Liver (tissue), 9 donors: Measurements from ENCODE around the gene JAML. TPM values are rescaled to one million over a fixed set of nuclear protein-coding genes. Genes with fewer than 3 reads are reported as not detected.

Experiments
- DNase-seq: peaks from one replicate; pipeline ENCODE4 v3.0.0-alpha.2; 2017; ENCODE audit warnings: low spot score
- H3K27ac ChIP-seq, 2 donors: one replicate each; pipeline ENCODE4 v1.7.0; 2013; ENCODE audit warnings: inconsistent platforms in 2 of 2, low read length in 2 of 2, control low read depth in 1 of 2, low read depth in 1 of 2, mild to moderate bottlenecking in 1 of 2
- H3K27me3 ChIP-seq, 4 donors: one replicate each; pipeline versions ENCODE4 v1.6.1 to v1.7.0; 2013; ENCODE audit warnings: low read length in 3 of 4, inconsistent platforms in 1 of 4, mild to moderate bottlenecking in 1 of 4, moderate library complexity in 1 of 4; ENCODE audit not compliant: control insufficient read depth in 4 of 4, insufficient read depth in 4 of 4
- H3K36me3 ChIP-seq, 4 donors: one replicate each; pipeline versions ENCODE4 v1.6.1 to v1.7.0; 2013; ENCODE audit warnings: low read length in 3 of 4, mild to moderate bottlenecking in 3 of 4, low read depth in 1 of 4, moderate library complexity in 1 of 4; ENCODE audit not compliant: control insufficient read depth in 4 of 4, insufficient read depth in 3 of 4
- H3K4me1 ChIP-seq, 4 donors: one replicate each; pipeline versions ENCODE4 v1.6.1 to v1.7.0; 2013; ENCODE audit warnings: low read length in 3 of 4, mild to moderate bottlenecking in 3 of 4, moderate library complexity in 1 of 4; ENCODE audit not compliant: control insufficient read depth in 4 of 4, insufficient read depth in 4 of 4
- H3K4me3 ChIP-seq, 3 donors: one replicate each; pipeline versions ENCODE4 v1.6.1 to v1.7.0; 2013; ENCODE audit warnings: low read length in 3 of 3, control low read depth in 1 of 3, low read depth in 1 of 3, mild to moderate bottlenecking in 1 of 3
- H3K9ac ChIP-seq, 2 donors: one replicate each; pipeline ENCODE4 v1.7.0; 2013; ENCODE audit warnings: low read length in 2 of 2, mild to moderate bottlenecking in 2 of 2, moderate library complexity in 2 of 2, control low read depth in 1 of 2, low read depth in 1 of 2
- H3K9me3 ChIP-seq, 4 donors: one replicate each; pipeline versions ENCODE4 v1.6.1 to v1.7.0; 2013; ENCODE audit warnings: low read length in 3 of 4; ENCODE audit not compliant: control insufficient read depth in 4 of 4
- EGR1 ChIP-seq, 2 donors: IDR thresholded peaks; 2 replicates each; pipeline ENCODE4 v1.6.1; 2016 to 2018; ENCODE audit warnings: antibody characterized with exemption in 2 of 2, low read depth in 2 of 2
- FOXA1 ChIP-seq: IDR thresholded peaks from 2 replicates; pipeline ENCODE4 v1.6.1; 2016; ENCODE audit warnings: antibody characterized with exemption
- FOXA2 ChIP-seq: IDR thresholded peaks from 2 replicates; pipeline ENCODE4 v1.6.1; 2016; ENCODE audit warnings: antibody characterized with exemption
- GABPA ChIP-seq, 2 donors: IDR thresholded peaks in 1 of 2; conservative IDR thresholded peaks in 1 of 2; 2 replicates each; pipeline ENCODE4 v1.6.1; 2016; ENCODE audit warnings: antibody characterized with exemption in 2 of 2, mild to moderate bottlenecking in 1 of 2, moderate library complexity in 1 of 2
- HNF4A ChIP-seq, 2 donors: conservative IDR thresholded peaks; 2 replicates each; pipeline ENCODE4 v1.6.1; 2016; ENCODE audit warnings: antibody characterized with exemption in 2 of 2, mild to moderate bottlenecking in 2 of 2
- HNF4G ChIP-seq: IDR thresholded peaks from 2 replicates; pipeline ENCODE4 v1.6.1; 2016; ENCODE audit warnings: antibody characterized with exemption
- JUND ChIP-seq, 2 donors: IDR thresholded peaks; 2 replicates each; pipeline ENCODE4 v1.6.1; 2016; ENCODE audit warnings: antibody characterized with exemption in 2 of 2
- NR2F2 ChIP-seq: IDR thresholded peaks from 2 replicates; pipeline ENCODE4 v1.6.1; 2016; ENCODE audit warnings: antibody characterized with exemption
- RAD21 ChIP-seq, 2 donors: IDR thresholded peaks; 2 replicates each; pipeline ENCODE4 v1.6.1; 2016; ENCODE audit warnings: antibody characterized with exemption in 2 of 2, mild to moderate bottlenecking in 2 of 2
- RXRA ChIP-seq, 2 donors: IDR thresholded peaks; 2 replicates each; pipeline ENCODE4 v1.6.1; 2017 to 2018; ENCODE audit warnings: antibody characterized with exemption in 2 of 2, mild to moderate bottlenecking in 1 of 2
- SP1 ChIP-seq: IDR thresholded peaks from 2 replicates; pipeline ENCODE4 v1.6.1; 2018; ENCODE audit warnings: antibody characterized with exemption, mild to moderate bottlenecking
- TAF1 ChIP-seq: conservative IDR thresholded peaks from 2 replicates; pipeline ENCODE4 v1.6.1; 2016; ENCODE audit warnings: antibody characterized with exemption, mild to moderate bottlenecking
- WGBS: extraction: QIAGEN DNeasy Blood & Tissue Kit; methylation state at CpG from one replicate; pipeline ENCODE4 v1.1.7; 2013; 5-methylcytosine and 5-hydroxymethylcytosine counted together
- polyA plus RNA-seq, 2 donors: library from polyadenylated mRNA; stranded (reverse) in 1 of 2; unstranded in 1 of 2; fragments of 200-250 nt in 1 of 2; fragments of >200 nt in 1 of 2; fragmentation: Nextera tagmentation in 1 of 2; extraction: Ambion mirVana in 1 of 2; gene quantifications; one replicate each; pipeline versions ENCODE4 v1.2.1 to v1.2.3, GENCODE V29; 2013 to 2015
- total RNA-seq, 2 donors: library from RNA; depleted of rRNA; stranded (reverse); fragments of >200 nt; gene quantifications; one replicate each; pipeline ENCODE4 v1.2.3, GENCODE V29; 2014
- TF ChIP-seq, protein P1 (sequence below): IDR thresholded peaks from 2 replicates; pipeline ENCODE4 v1.6.1; 2016; ENCODE audit warnings: antibody characterized with exemption
- TF ChIP-seq, protein P2 (sequence below): IDR thresholded peaks from 2 replicates; pipeline ENCODE4 v1.6.1; 2016; ENCODE audit warnings: antibody characterized with exemption, mild to moderate bottlenecking
- TF ChIP-seq, protein P3 (sequence below): fragments of 150-350 bp; IDR thresholded peaks from 2 replicates; pipeline ENCODE4 v1.5.1; 2017; ENCODE audit warnings: improper control_type of control experiment, low read depth, low read length; ENCODE audit not compliant: missing input control
- TF ChIP-seq, protein P4 (sequence below): IDR thresholded peaks from 2 replicates; pipeline ENCODE4 v1.6.1; 2016; ENCODE audit warnings: antibody characterized with exemption
- TF ChIP-seq, protein P5 (sequence below): IDR thresholded peaks from 2 replicates; pipeline ENCODE4 v1.6.1; 2016; ENCODE audit warnings: antibody characterized with exemption
- donor health status: healthy.
- donor health status: healthy.
- donor health status: healthy.
- donor health status: healthy.
- donor health status: healthy.

Gene JAML
- total and polyA plus RNA-seq, 4 donors: 2.2 to 13.5 (median 6.5) TPM

DNA sequence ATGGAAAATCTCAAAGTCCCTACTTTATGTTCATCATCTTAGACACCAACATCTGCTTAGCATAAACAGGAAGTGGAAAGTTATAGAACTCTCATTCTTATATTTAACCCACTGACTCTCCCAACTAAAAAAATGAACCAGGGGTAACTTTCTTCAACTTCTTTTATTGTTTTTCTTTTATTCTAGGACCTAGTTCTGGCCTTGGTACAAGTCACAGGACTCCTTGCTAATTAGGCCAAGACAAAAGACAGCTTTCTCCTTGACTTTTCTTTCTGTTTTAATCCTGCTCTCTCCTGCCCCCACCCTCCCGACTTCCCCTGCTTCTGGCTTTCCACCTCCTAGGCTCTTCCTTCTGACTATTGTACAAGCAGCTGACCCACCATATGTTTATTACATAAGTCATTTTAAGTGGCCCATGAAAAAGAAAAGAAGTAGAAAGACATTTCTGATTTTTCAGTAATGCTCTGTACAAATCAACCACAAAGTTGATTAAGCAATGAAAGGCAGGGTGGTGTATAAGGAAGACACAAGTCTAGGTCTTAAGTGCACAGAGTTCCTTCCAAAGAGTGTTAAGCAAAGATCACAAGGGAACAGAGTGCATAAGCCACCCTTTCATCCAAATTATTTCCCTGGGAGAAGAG is 18.3 kb downstream of the JAML start (continued):
- TF ChIP-seq, protein P1, sequence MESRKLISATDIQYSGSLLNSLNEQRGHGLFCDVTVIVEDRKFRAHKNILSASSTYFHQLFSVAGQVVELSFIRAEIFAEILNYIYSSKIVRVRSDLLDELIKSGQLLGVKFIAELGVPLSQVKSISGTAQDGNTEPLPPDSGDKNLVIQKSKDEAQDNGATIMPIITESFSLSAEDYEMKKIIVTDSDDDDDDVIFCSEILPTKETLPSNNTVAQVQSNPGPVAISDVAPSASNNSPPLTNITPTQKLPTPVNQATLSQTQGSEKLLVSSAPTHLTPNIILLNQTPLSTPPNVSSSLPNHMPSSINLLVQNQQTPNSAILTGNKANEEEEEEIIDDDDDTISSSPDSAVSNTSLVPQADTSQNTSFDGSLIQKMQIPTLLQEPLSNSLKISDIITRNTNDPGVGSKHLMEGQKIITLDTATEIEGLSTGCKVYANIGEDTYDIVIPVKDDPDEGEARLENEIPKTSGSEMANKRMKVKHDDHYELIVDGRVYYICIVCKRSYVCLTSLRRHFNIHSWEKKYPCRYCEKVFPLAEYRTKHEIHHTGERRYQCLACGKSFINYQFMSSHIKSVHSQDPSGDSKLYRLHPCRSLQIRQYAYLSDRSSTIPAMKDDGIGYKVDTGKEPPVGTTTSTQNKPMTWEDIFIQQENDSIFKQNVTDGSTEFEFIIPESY: no peak

DNA sequence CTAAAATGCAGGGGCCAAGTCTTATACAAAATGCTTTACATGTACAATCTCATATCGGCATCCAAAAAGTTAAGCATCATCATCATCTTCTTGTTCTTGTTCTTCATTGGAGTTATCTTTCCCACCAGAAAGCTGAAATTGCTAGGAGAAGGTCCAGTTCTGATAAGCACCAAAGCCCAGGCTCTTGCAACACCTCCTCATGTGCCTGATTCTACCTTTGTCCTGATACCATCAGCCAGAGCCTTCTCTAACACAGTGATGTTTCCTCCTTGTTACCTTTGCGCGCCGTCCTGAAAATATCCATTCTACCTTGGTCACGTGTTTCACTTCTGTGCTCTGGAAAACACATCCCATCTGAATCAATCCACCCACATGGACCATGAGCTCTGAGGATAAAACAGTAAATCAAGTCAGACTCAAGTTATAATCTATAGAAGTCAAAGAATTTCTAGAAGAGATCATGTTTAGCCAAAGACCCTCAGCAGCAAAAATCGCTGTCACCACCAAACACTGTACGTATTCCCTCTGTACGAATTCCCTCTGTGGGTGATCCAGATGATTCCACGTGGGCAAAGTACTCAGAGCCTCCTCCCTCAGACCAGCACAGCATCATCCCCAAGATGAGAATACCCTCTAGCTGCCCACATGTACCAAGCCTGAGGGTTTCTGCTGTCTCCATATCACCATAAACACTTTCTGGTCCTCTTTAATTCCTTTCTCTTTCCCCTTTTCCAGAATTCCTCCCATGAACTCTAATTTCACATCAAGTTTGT is 19.0 kb downstream of the JAML start:
- no peaks in the 10 kb centered on the region for H3K36me3 ChIP-seq
- no peak overlapping the region for H3K9ac ChIP-seq
- no peaks in the 10 kb centered on the region for H3K27me3 ChIP-seq
- peak in 1 of 2 donors; percentile 38 for TF ChIP-seq HNF4A (conservative IDR thresholded peaks at IDR 0.05)
- peak in 1 of 2 donors; percentile 21 for TF ChIP-seq RXRA (IDR thresholded peaks at IDR 0.05)
- no peak for TF ChIP-seq JUND (IDR thresholded peaks at IDR 0.05)
- no peak overlapping the region for H3K27ac ChIP-seq
- no peaks in the 10 kb centered on the region for H3K9me3 ChIP-seq
- 94% methylated on average over 9 of the region's 9 CpGs for WGBS
- H3K4me3 ChIP-seq: no peak overlapping the region
- DNase-seq: no peak
- peaks cover 9 to 28% (median 22%) of the 10 kb centered on the region in 4 donors for H3K4me1 ChIP-seq

DNA sequence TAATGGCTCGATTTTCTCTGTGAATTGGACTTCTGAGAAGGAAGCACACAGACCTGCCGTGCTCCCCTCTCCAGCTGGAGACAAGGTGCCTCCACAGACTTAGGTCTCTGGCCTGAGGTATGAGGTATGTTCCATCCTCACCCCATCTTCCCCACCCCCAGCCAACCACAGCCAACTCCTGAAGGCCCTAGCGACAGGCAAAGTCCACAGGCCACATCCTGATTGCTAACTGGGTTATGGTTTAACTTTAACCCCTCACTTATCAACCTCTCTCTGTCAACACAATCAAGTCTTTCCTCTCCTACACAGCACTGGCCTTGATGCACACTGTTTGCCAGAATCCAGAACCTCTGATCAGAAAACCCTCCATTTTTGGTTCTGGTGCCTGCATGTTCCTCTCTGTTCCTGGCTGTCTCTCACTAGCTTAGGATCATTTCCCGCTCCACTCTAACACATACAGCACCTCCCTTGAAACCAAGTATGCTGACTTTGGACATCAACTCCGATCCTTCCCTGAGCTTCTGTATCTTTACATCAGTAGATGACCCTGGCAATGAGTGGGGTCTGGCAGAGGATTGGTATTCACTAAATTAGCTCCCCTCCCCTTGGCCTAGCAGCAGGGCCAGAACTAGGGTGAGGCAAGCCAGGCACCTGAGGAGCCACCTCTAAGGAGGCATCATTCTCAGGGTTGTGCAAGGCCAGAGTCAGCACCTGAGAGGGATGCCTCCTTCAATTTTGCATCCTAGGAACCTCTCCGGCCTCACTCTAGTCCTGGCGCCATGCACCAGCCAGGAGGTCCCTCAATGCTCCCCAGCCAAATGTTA is 22.0 kb downstream of the JAML start:
- peak; percentile 56 for DNase-seq
- Histone ChIP-seq H3K4me3 (peak overlapping the region in 1 of 3 donors; percentile 24), H3K27me3 (no peaks in the 10 kb centered on the region), H3K36me3 (no peaks in the 10 kb centered on the region), H3K4me1 (peaks cover 11 to 37% (median 32%) of the 10 kb centered on the region in 4 donors), H3K9me3 (no peaks in the 10 kb centered on the region), H3K27ac (peak overlapping the region; percentile 70 to 77), H3K9ac (no peak overlapping the region)
- WGBS: 51% methylated on average over 7 of the region's 7 CpGs
- TF ChIP-seq, protein P2, sequence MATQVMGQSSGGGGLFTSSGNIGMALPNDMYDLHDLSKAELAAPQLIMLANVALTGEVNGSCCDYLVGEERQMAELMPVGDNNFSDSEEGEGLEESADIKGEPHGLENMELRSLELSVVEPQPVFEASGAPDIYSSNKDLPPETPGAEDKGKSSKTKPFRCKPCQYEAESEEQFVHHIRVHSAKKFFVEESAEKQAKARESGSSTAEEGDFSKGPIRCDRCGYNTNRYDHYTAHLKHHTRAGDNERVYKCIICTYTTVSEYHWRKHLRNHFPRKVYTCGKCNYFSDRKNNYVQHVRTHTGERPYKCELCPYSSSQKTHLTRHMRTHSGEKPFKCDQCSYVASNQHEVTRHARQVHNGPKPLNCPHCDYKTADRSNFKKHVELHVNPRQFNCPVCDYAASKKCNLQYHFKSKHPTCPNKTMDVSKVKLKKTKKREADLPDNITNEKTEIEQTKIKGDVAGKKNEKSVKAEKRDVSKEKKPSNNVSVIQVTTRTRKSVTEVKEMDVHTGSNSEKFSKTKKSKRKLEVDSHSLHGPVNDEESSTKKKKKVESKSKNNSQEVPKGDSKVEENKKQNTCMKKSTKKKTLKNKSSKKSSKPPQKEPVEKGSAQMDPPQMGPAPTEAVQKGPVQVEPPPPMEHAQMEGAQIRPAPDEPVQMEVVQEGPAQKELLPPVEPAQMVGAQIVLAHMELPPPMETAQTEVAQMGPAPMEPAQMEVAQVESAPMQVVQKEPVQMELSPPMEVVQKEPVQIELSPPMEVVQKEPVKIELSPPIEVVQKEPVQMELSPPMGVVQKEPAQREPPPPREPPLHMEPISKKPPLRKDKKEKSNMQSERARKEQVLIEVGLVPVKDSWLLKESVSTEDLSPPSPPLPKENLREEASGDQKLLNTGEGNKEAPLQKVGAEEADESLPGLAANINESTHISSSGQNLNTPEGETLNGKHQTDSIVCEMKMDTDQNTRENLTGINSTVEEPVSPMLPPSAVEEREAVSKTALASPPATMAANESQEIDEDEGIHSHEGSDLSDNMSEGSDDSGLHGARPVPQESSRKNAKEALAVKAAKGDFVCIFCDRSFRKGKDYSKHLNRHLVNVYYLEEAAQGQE: no peak
- TF ChIP-seq HNF4A (conservative IDR thresholded peaks at IDR 0.05) (peak; percentile 97), FOXA1 (peak; percentile 86), HNF4G (peak; percentile 96), RXRA (IDR thresholded peaks at IDR 0.05) (peak; percentile 94 to 96), NR2F2 (peak; percentile 37), JUND (IDR thresholded peaks at IDR 0.05) (peak; percentile 66 to 82), RAD21 (IDR thresholded peaks at IDR 0.05) (peak; percentile 47 to 73), EGR1 (IDR thresholded peaks at IDR 0.05; ENCODE audit: low read depth in 2 of 2) (peak; percentile 29 to 37), FOXA2 (peak; percentile 85), SP1 (peak; percentile 100), GABPA (IDR thresholded peaks at IDR 0.05 in 1 of 2, conservative IDR thresholded peaks at IDR 0.05 in 1 of 2) (peak in 1 of 2 donors; percentile 56), TAF1 (no peak)
- TF ChIP-seq, protein P3, sequence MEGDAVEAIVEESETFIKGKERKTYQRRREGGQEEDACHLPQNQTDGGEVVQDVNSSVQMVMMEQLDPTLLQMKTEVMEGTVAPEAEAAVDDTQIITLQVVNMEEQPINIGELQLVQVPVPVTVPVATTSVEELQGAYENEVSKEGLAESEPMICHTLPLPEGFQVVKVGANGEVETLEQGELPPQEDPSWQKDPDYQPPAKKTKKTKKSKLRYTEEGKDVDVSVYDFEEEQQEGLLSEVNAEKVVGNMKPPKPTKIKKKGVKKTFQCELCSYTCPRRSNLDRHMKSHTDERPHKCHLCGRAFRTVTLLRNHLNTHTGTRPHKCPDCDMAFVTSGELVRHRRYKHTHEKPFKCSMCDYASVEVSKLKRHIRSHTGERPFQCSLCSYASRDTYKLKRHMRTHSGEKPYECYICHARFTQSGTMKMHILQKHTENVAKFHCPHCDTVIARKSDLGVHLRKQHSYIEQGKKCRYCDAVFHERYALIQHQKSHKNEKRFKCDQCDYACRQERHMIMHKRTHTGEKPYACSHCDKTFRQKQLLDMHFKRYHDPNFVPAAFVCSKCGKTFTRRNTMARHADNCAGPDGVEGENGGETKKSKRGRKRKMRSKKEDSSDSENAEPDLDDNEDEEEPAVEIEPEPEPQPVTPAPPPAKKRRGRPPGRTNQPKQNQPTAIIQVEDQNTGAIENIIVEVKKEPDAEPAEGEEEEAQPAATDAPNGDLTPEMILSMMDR: no peak
- TF ChIP-seq, protein P1: peak; percentile 70
- TF ChIP-seq, protein P4, sequence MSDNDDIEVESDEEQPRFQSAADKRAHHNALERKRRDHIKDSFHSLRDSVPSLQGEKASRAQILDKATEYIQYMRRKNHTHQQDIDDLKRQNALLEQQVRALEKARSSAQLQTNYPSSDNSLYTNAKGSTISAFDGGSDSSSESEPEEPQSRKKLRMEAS: peak; percentile 80
- TF ChIP-seq, protein P5, sequence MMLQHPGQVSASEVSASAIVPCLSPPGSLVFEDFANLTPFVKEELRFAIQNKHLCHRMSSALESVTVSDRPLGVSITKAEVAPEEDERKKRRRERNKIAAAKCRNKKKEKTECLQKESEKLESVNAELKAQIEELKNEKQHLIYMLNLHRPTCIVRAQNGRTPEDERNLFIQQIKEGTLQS: no peak
